ENCODE measurements around the gene TAF4. TPM values are rescaled to one million over a fixed set of nuclear protein-coding genes. Genes with fewer than 3 reads are reported as not detected.

The TAF4 gene
- total and polyA plus RNA-seq, 2 of the 13 experiments (the other 11 are each of a cell fraction or from before 2014, with no cell fraction given): 5.9 to 12.0 TPM

DNA sequence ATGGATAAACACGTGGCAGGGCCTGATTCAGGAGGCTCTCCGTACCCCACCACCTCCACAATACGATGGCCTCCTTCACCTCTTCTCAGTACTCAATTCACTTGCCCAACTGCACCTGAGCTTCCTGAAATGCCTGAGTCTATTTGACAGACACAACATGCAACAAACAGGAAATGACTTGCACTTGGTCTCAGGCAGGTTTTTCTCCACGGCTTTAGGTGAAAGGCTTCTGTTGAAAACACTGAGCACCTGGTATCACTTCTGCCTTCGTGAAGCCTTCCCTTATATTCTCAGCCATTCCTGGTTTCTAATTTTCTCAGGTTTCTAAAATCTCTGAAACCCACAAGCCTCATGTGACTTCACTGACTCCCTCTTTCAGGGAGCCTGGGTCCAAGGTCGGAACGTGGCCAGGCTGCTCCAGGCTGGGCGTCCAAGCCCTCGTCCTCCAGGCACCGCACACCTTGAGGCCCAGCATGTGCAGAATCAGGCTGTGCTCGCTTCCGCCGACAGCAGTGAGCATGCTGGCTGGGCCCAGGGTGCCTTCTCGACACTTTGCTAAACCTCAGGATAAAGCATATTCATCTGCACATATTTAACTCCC lies 34.7 kb downstream of the TAF4 start (continued):
- TF ChIP-seq, protein P1, sequence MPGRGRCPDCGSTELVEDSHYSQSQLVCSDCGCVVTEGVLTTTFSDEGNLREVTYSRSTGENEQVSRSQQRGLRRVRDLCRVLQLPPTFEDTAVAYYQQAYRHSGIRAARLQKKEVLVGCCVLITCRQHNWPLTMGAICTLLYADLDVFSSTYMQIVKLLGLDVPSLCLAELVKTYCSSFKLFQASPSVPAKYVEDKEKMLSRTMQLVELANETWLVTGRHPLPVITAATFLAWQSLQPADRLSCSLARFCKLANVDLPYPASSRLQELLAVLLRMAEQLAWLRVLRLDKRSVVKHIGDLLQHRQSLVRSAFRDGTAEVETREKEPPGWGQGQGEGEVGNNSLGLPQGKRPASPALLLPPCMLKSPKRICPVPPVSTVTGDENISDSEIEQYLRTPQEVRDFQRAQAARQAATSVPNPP (CRISPR knock-in tag; IDR thresholded peaks at IDR 0.05): no peak
- TF ChIP-seq ZFP36 (IDR thresholded peaks at IDR 0.05; ENCODE audit: borderline replicate concordance, low read depth, low read length, partially characterized antibody) (no peak), ZC3H4 (CRISPR knock-in tag; IDR thresholded peaks at IDR 0.05; ENCODE audit: borderline replicate concordance) (no peak), TRAFD1 (CRISPR knock-in tag; IDR thresholded peaks at IDR 0.05; ENCODE audit: borderline replicate concordance) (no peak), HNF4G (IDR thresholded peaks at IDR 0.05; ENCODE audit: borderline replicate concordance, low read depth, low read length) (0 out of 2 replicates have a peak, but pooled peaks have one; percentile 44), HNF4G (CRISPR knock-in tag; IDR thresholded peaks at IDR 0.05; ENCODE audit: borderline replicate concordance, low read depth) (no peak; the same call in 1 of the 2 replicates), PHF20 (CRISPR knock-in tag; IDR thresholded peaks at IDR 0.05) (no peak; the same call in 1 of the 2 replicates), PAX8 (CRISPR knock-in tag; IDR thresholded peaks at IDR 0.05; ENCODE audit: borderline replicate concordance) (no peak), ZNF564 (CRISPR knock-in tag; IDR thresholded peaks at IDR 0.05) (0 out of 2 replicates have a peak, but pooled peaks have one; percentile 88), STAG1 (CRISPR knock-in tag; IDR thresholded peaks at IDR 0.05) (no peak), TBP (CRISPR knock-in tag; IDR thresholded peaks at IDR 0.05) (no peak), NR2F1 (CRISPR knock-in tag; IDR thresholded peaks at IDR 0.05) (no peak), ZNF704 (CRISPR knock-in tag; IDR thresholded peaks at IDR 0.05; ENCODE audit: borderline replicate concordance) (no peak), MEIS1 (CRISPR knock-in tag; IDR thresholded peaks at IDR 0.05; ENCODE audit: borderline replicate concordance) (no peak; the same call in 1 of the 2 replicates), CEBPG (CRISPR knock-in tag; IDR thresholded peaks at IDR 0.05) (no peak; the same call in 1 of the 2 replicates), ZNF296 (CRISPR knock-in tag; conservative IDR thresholded peaks at IDR 0.05) (no peak), TBX2 (CRISPR knock-in tag; IDR thresholded peaks at IDR 0.05; ENCODE audit: borderline replicate concordance) (peak; percentile 58; the same call in 1 of the 2 replicates), ZNF768 (CRISPR knock-in tag; IDR thresholded peaks at IDR 0.05) (peak; percentile 73; the same call in 1 of the 2 replicates), ZNF788 (CRISPR knock-in tag; IDR thresholded peaks at IDR 0.05; ENCODE audit: borderline replicate concordance) (no peak)
- TF ChIP-seq, protein P2, sequence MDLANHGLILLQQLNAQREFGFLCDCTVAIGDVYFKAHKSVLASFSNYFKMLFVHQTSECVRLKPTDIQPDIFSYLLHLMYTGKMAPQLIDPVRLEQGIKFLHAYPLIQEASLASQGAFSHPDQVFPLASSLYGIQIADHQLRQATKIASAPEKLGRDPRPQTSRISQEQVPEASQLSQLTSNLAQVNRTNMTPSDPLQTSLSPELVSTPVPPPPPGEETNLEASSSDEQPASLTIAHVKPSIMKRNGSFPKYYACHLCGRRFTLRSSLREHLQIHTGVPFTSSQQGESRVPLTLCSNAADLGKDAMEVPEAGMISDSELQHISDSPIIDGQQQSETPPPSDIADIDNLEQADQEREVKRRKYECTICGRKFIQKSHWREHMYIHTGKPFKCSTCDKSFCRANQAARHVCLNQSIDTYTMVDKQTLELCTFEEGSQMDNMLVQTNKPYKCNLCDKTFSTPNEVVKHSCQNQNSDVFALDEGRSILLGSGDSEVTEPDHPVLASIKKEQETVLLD (CRISPR knock-in tag; IDR thresholded peaks at IDR 0.05; ENCODE audit: low read depth): 0 out of 2 replicates have a peak, but pooled peaks have one; percentile 28
- TF ChIP-seq, protein P3, sequence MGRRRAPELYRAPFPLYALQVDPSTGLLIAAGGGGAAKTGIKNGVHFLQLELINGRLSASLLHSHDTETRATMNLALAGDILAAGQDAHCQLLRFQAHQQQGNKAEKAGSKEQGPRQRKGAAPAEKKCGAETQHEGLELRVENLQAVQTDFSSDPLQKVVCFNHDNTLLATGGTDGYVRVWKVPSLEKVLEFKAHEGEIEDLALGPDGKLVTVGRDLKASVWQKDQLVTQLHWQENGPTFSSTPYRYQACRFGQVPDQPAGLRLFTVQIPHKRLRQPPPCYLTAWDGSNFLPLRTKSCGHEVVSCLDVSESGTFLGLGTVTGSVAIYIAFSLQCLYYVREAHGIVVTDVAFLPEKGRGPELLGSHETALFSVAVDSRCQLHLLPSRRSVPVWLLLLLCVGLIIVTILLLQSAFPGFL (CRISPR knock-in tag; IDR thresholded peaks at IDR 0.05): no peak

Measured in HepG2 (cell line).